HG03457 (cell line): ENCODE data around the gene NXPH1.

Experiments
- ATAC-seq: cut with Tn5 transposase; IDR thresholded peaks from one replicate; pipeline ENCODE4 v1.9.1; 2021; ENCODE audit warnings: moderate number of reproducible peaks; ENCODE audit not compliant: unreplicated experiment

The NXPH1 gene

DNA sequence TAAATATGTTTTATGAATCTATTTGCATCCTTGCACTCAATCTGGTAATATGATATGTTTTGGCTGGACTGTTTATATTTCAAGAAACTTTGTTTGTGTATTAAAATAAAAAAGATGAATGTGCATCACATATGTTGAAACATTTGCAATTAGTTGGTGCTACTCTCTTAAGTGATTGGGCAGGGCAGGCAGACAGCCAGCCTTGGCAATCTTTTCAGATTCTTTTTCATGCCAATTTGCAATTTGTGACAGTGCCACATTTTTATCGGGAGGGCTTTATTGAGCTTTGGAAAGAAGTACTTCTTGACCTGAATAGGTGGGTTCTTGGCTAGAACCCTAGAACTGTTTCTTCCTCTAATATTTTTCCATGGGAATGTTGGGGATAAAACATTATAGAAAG lies 152.2 kb downstream of the NXPH1 start:
- ATAC-seq: no peak

GRCh38 chr7:8590225-8590624 lies 156.8 kb downstream of the NXPH1 start:
- ATAC-seq: no peak

DNA sequence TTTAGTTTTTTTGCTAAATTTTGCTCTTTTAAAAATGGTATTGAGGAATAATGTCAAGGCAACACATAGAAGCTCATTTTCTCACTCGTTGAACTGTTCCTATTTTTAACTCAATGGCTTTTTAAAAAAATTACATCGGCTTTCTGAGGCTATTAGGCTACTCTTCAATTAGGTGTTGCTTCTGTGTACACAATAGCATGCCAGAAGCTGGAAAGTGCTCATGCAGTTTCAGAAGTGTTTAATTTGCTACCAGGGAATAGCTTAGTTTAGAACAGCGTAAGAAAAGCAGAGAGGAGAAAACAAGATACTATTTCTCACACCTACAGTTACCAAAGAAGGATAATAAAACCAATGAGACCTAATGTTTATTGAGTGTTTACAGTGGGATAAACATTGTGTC lies 157.4 kb downstream of the NXPH1 start:
- ATAC-seq: no peak

GRCh38 chr7:8591289-8591688 lies 157.9 kb downstream of the NXPH1 start:
- ATAC-seq: no peak

DNA sequence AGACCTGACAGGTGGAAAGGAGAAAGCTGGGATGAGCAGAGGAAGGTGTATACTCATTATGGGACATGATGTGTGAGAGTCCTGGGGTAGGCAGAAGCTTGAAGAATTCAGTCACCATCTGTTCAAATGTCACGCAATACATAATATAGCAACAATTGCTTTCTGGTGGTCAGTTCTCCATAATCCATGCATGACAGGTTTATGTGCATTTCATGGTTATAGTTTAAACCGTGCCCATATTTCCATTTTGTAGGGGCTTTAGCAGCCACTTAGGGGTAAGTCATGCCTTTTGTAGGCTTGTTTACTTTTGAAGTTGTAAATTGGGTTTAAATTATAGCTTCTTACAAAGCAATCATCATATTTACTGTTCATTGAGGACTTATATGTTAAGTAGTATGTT lies 158.8 kb downstream of the NXPH1 start:
- no peak for ATAC-seq

DNA sequence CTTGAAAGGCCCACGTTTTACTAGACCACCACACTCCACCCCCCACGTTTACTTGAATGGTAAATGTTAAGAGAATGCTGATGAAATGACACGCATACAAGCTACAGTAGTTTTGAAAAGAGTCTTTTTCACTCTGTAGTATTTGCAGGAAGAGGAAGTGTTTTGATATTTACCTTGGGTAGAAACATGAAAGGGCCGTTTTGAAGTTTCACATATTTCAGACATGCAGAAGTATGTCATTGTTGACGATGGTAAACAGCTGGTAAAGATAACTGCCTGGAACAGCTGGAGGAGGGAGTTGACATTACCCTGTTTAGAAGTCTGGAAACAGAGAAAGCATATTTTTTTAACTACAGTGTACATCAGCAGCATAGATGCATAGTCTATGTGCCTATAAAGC lies 160.7 kb downstream of the NXPH1 start:
- ATAC-seq: no peak

- no peak for ATAC-seq
Measured at GRCh38 chr7:8597565-8597964, 164.2 kb downstream of the NXPH1 start.

DNA sequence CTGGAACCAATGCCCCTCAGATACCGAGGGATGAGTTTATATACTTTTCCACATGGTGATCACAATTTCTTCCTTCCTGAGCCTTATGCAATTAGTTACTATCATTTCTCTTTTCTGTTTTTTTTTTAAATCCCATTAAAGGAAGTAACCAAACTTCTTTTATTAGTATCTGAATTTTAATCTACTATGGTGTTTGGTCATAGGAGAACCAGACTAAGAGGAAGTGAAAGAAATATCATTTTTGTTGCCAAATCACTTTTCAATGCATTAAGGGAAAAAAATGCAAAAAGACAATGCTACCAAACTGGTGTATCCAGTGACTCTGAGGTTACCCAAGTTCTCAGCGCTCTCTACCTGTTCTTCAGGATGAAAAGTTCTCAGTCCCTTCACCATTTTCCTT lies 167.7 kb downstream of the NXPH1 start:
- no peak for ATAC-seq

DNA sequence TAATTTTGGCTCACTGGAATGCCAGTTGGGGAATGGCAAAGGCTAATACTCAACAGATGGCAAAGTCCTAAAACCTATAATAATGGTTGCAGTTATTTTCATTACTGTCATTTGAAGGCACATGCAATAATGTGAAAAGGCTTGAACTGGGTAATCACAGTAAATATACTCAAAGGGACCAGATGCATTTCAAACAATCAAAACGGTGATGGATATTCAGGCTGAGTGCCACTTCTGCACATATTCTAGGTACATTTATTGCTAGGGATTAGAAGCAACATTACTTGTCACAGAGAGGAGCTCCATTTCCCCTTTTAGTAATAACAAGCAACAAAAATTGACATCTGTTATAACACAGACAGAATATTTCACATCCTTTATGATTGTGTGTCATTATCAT lies 171.8 kb downstream of the NXPH1 start:
- ATAC-seq: no peak

- no peak for ATAC-seq
Measured at GRCh38 chr7:8612584-8612983, 179.2 kb downstream of the NXPH1 start.

DNA sequence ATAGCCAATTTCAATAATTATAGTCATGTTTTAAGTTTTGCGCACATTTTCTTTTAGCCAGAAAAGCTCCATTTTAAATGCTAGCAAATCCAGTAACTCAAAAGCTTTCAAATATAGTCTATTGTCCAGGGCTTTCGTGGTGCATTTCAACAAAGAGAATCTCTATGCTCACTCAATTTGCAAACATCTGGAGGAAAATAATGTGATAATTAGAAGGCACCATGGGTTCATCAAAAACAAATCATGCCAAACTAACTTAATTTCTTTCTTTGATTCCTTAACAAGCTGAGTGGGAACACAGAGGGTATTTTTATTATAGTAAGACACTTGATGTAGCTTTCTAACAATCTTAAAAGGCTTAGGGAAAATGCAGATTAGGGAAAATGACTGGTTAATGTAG lies 179.8 kb downstream of the NXPH1 start:
- ATAC-seq: no peak

DNA sequence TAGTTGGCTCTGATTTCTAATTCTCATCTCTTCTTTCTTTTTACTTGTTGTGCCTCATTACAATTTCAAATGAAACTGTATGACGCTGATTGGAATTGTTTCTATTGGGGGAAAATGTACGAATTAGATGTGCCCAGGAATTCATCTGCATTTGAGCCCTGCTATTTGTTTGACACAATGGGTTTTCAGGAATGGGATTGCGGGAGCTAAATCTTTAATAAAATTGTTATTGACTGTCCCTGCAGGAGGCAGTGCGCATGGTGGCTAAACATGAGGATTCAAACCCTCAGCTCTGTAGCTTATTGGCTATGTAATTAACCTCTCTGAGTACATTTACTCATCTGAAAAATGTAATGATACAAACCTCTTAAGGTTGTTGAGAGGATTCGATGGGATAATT lies 181.6 kb downstream of the NXPH1 start:
- ATAC-seq: no peak

- ATAC-seq: no peak
Measured at GRCh38 chr7:8618441-8619070, 185.1 kb downstream of the NXPH1 start.

GRCh38 chr7:8620169-8620568 lies 186.8 kb downstream of the NXPH1 start:
- no peak for ATAC-seq

GRCh38 chr7:8625612-8626011 lies 192.2 kb downstream of the NXPH1 start:
- ATAC-seq: no peak

GRCh38 chr7:8627325-8627724 lies 193.9 kb downstream of the NXPH1 start:
- ATAC-seq: no peak

DNA sequence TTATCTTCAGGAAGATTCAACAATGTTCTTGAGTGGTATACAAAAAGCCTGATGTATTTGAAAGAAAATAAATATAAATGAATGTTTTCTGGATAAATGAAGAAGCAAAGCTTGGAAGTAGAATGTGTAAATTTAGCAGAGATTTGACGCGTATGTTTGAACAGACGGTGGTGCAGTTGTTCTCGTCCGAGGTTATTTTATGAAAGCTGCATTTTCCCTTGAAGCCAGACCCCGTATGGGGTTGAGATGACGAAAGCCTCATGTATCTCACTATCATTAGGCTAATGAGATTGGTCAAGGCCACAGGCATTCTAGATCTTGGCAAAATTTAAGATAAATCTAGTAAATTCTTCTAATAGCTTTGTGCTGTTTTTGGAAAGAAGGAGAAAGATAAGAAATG lies 195.2 kb downstream of the NXPH1 start:
- no peak for ATAC-seq

- ATAC-seq: no peak
Measured at GRCh38 chr7:8629504-8629903, 196.1 kb downstream of the NXPH1 start.

DNA sequence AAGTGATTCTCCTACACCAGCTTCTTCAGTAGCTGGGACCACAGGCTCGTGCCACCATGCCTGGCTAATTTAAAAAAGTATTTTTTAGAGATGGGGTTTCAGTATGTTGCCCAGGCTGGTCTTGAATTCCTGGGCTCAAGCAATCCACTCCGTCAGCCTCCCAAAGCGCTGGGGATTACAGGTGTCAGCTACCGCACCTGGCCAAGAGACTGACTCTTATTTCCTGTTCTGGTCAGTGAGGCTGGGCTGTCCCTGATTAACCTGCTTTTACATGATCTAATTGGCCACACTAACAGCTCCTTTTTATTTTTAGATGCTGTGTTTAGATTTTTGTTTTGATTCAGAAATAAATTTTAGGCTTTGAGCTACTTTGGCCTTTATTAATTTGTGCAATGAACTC lies 203.9 kb downstream of the NXPH1 start:
- ATAC-seq: no peak

GRCh38 chr7:8638076-8638475 lies 204.7 kb downstream of the NXPH1 start:
- ATAC-seq: no peak

DNA sequence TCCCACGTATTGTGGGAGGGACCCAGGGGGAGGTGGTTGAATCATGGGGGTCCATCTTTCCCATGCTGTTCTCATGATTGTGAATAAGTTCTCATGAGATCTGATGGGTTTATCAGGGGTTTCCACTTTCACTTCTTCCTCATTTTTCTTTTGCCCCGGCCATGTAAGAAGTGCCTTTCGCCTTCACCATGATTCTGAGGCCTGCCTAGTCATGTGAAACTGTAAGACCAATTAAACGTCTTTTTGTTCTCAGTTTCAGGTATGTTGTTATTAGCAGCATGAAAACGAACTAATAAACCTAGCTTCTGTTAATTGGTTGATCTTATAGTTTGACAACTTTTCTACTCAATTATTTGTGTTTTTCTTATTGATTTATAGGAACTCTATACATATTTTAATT lies 206.3 kb downstream of the NXPH1 start:
- no peak for ATAC-seq

DNA sequence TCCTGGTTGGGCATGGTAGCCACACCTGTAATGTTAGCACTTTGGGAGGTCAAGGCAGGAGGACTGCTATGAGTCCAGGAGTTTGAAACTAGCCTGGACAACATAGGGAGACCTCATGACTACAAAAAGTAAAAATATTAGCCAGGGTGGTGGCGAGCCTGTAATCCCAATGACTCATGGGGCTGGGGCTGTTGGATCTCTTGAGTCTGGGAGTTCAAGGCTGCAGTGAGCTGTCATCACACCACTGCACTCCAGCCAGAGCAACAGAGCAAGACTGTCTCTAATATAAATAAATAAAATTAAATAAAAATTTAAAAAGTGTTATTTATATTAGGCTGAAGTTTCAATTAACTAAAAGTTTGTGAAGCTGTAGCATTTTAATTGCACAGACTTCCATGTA lies 207.3 kb downstream of the NXPH1 start:
- ATAC-seq: no peak

DNA sequence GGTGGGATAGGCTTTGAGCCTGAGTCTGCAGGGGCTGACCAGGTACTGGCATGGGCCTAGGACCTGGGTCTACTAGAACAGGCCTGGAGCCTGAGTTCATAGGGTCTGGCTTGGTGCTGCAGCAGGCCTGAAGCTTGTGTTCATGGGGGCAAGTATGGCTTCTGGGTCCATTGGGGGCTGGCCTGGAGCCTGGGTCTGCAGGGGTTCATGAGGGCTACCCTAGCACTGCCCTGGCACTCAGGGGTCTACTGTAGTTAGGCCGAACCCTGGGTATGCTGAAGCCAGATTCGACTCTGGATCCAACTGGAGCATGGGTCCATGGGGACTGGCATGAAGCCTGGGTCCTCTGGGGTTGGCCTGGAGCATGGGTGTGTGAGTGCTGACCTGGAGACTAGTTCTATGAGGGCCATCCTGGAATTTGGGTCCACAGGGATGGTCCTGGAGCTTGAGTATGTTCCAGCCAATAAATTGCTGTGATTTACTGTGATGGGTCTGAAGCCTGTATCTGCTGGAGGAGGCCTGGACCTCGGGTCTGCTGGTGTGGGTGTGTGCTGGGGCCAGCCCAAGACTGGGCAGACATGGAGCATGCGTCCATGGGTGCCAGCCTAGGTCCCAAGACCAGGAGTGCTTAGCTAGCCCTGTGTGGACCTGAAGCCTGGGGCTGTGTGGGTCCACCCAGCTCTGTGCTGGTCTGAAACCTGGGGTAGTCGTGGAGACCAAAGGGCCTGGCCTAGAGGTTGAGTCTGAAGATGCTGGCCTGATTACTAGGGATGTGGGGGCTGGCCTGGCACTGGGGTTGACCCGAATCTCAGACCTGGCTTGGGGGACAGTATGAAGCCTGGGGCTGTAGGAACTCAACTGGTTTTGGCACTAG lies 235.5 kb downstream of the NXPH1 start:
- ATAC-seq: no peak
